Measurements from ENCODE around the gene SKAP1.

SKAP1 gene

DNA sequence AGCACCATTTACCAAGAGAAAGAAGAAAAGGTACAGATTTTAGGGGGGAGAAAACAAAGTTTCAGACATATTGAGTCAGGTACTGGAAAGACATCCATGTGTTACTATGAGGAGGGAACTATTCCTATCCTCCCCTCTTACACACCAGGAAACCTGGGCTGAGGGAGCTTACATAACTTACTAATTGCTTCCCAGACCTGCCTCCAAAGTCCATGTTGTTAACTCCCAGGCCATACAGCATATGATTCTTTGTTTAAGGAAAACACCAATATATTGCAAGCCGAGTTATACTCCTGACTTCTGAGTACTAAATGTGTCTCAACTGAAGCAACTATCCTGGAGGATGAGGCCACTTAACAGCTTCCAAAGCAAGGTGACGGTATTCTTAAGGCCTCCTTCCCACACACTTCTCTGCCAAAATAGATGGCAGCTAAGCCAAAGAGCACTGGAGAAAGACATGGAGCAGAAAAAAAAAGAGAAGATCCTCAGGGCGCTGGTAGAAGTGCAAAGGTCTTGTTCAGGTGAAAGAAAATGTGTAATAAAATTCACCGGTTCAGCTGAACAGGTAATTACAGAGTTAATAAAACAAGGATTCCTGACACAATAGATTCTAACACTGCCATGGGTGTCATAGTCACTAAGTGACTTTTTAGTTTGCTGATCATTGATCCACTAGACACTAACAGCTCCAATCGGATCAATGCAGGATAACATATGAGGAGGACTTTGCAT is 151.1 kb downstream of the SKAP1 start:
- no peaks in the 10 kb centered on the region for H3K36me3 ChIP-seq (replicated peaks; ENCODE audit: insufficient read depth, low read length)
- H3K79me2 ChIP-seq (ENCODE audit: low read length), result no peaks in the 10 kb centered on the region
- TF ChIP-seq, protein P1, sequence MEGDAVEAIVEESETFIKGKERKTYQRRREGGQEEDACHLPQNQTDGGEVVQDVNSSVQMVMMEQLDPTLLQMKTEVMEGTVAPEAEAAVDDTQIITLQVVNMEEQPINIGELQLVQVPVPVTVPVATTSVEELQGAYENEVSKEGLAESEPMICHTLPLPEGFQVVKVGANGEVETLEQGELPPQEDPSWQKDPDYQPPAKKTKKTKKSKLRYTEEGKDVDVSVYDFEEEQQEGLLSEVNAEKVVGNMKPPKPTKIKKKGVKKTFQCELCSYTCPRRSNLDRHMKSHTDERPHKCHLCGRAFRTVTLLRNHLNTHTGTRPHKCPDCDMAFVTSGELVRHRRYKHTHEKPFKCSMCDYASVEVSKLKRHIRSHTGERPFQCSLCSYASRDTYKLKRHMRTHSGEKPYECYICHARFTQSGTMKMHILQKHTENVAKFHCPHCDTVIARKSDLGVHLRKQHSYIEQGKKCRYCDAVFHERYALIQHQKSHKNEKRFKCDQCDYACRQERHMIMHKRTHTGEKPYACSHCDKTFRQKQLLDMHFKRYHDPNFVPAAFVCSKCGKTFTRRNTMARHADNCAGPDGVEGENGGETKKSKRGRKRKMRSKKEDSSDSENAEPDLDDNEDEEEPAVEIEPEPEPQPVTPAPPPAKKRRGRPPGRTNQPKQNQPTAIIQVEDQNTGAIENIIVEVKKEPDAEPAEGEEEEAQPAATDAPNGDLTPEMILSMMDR (IDR thresholded peaks at IDR 0.05; ENCODE audit: low read length), result no peak
- no peak for TF ChIP-seq EZH2 (optimal IDR thresholded peaks at IDR 0.05; ENCODE audit: low read depth, low read length)
- no peak for TF ChIP-seq EZH2phosphoT487 (IDR thresholded peaks at IDR 0.05; ENCODE audit: low read length)

DNA sequence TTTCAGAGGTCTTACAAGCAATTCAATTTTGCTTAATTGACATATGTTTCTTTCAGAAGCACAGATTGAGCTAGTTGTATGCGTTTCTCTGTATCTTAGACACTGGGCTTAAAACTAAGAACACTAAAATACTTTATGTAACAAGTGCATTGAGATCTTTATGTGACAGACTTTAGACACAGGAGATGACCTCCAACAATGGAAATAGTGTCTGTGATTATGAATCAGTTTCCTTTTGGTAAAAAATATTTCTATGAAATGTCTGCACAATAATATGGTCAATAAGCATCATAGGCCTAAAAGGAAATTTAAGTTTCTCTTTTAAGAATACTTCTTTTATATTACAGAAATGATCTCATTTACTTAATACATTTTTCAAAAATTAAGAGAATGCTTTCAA is 153.2 kb downstream of the SKAP1 start:
- H3K4me3 ChIP-seq (ENCODE audit: low read length), result no peak overlapping the region
- no peaks in the 10 kb centered on the region for H3K4me1 ChIP-seq (ENCODE audit: low read length)
- no peak overlapping the region for H3K27ac ChIP-seq (ENCODE audit: low read length)
- no peaks in the 10 kb centered on the region for H3K9me2 ChIP-seq (replicated peaks; ENCODE audit: insufficient read depth, low read length)
- no peak overlapping the region for H3K9ac ChIP-seq (ENCODE audit: low read length)
- H3K79me2 ChIP-seq (ENCODE audit: low read length), result no peaks in the 10 kb centered on the region
- H4K20me1 ChIP-seq (ENCODE audit: insufficient read depth, low read length), result no peaks in the 10 kb centered on the region
- H3K4me2 ChIP-seq (ENCODE audit: low read depth, low read length), result no peak overlapping the region
- H2AFZ ChIP-seq (ENCODE audit: low read length), result no peak overlapping the region
- H3K9me3 ChIP-seq (replicated peaks; ENCODE audit: insufficient read depth, low read length), result no peaks in the 10 kb centered on the region
- H3F3A ChIP-seq (ENCODE audit: insufficient read depth, low read length), result no peaks in the 10 kb centered on the region
- DNase-seq, result no peak
- H3K36me3 ChIP-seq (replicated peaks; ENCODE audit: insufficient read depth, low read length), result no peaks in the 10 kb centered on the region
- TF ChIP-seq, protein P1 (IDR thresholded peaks at IDR 0.05; ENCODE audit: low read length), result no peak
- TF ChIP-seq EZH2phosphoT487 (IDR thresholded peaks at IDR 0.05; ENCODE audit: low read length), result no peak
- TF ChIP-seq EZH2 (optimal IDR thresholded peaks at IDR 0.05; ENCODE audit: low read depth, low read length), result no peak
- no peaks in the 10 kb centered on the region for H3K27me3 ChIP-seq (replicated peaks; ENCODE audit: insufficient read depth, low read length)

More for the DNA sequence above, 151.1 kb downstream of the SKAP1 start:
- Histone ChIP-seq H2AFZ (ENCODE audit: low read length) (no peak overlapping the region), H3K27ac (ENCODE audit: low read length) (no peak overlapping the region), H3K9ac (ENCODE audit: low read length) (no peak overlapping the region), H3K4me1 (ENCODE audit: low read length) (no peaks in the 10 kb centered on the region), H3K27me3 (replicated peaks; ENCODE audit: insufficient read depth, low read length) (no peaks in the 10 kb centered on the region), H3F3A (ENCODE audit: insufficient read depth, low read length) (no peaks in the 10 kb centered on the region), H3K9me3 (replicated peaks; ENCODE audit: insufficient read depth, low read length) (no peaks in the 10 kb centered on the region), H4K20me1 (ENCODE audit: insufficient read depth, low read length) (no peaks in the 10 kb centered on the region), H3K4me3 (ENCODE audit: low read length) (no peak overlapping the region), H3K9me2 (replicated peaks; ENCODE audit: insufficient read depth, low read length) (no peaks in the 10 kb centered on the region), H3K4me2 (ENCODE audit: low read depth, low read length) (no peak overlapping the region)
- no peak for DNase-seq

DNA sequence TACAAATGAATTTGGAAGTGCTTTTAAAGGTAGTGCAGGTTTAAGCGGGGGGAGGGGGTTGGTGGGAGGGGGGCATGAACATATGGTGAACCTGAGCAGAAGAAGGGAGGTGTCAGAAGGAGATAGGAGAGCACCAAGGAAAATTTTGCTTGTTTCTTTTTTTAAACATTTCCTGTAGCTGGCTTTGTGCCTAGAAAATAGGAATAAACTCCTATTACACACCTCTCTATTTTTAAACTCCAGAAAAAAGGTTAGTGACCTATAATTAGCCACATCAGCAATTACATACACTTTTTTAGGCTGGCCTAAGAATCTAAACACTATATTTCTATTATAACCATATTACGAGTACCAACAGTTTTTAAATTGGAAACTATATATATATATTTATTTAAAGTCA is 159.1 kb downstream of the SKAP1 start:
- no peaks in the 10 kb centered on the region for H3F3A ChIP-seq (ENCODE audit: insufficient read depth, low read length)
- H2AFZ ChIP-seq (ENCODE audit: low read length), result no peak overlapping the region
- H3K9ac ChIP-seq (ENCODE audit: low read length), result no peak overlapping the region
- no peak overlapping the region for H3K4me2 ChIP-seq (ENCODE audit: low read depth, low read length)
- no peak overlapping the region for H3K4me3 ChIP-seq (ENCODE audit: low read length)
- no peaks in the 10 kb centered on the region for H3K27me3 ChIP-seq (replicated peaks; ENCODE audit: insufficient read depth, low read length)
- H3K9me2 ChIP-seq (replicated peaks; ENCODE audit: insufficient read depth, low read length), result no peaks in the 10 kb centered on the region
- H4K20me1 ChIP-seq (ENCODE audit: insufficient read depth, low read length), result no peaks in the 10 kb centered on the region
- DNase-seq, result no peak
- no peaks in the 10 kb centered on the region for H3K9me3 ChIP-seq (replicated peaks; ENCODE audit: insufficient read depth, low read length)
- no peaks in the 10 kb centered on the region for H3K4me1 ChIP-seq (ENCODE audit: low read length)
- no peaks in the 10 kb centered on the region for H3K79me2 ChIP-seq (ENCODE audit: low read length)
- no peak for TF ChIP-seq EZH2phosphoT487 (IDR thresholded peaks at IDR 0.05; ENCODE audit: low read length)
- no peak for TF ChIP-seq EZH2 (optimal IDR thresholded peaks at IDR 0.05; ENCODE audit: low read depth, low read length)
- TF ChIP-seq, protein P1 (IDR thresholded peaks at IDR 0.05; ENCODE audit: low read length), result no peak
- H3K36me3 ChIP-seq (replicated peaks; ENCODE audit: insufficient read depth, low read length), result no peaks in the 10 kb centered on the region
- H3K27ac ChIP-seq (ENCODE audit: low read length), result no peak overlapping the region
